HCT116 (cell line): ENCODE results near the gene MUC4. TPM values are rescaled to one million over a fixed set of nuclear protein-coding genes. Genes with fewer than 3 reads are reported as not detected.

Experiments used
- ATAC-seq: fragments of 200-7000 bp; cut with Tn5 transposase; 2 replicates; pipeline ENCODE4 v1.9.1; 2020; ENCODE audit warnings: mild to moderate bottlenecking, moderate library complexity
- BruUV-seq: library from RNA; stranded (reverse); fragments of 400-500 nt; replicated peaks from 2 replicates; lab custom pipeline; 2021; lab: Mats Ljungman, UMichigan
- CTCF ChIA-PET: fragments of 300-600 bp; sonication (Branson Sonifier 250); formaldehyde crosslinking; loops from one replicate; lab custom pipeline; 2021; ENCODE audit warnings: antibody characterized with exemption; lab: Charles Lee
- POLR2A ChIA-PET: fragments of 300-600, 350-600 bp; sonication (Branson Sonifier 250); formaldehyde crosslinking; loops from one replicate; lab custom pipeline; 2021; ENCODE audit warnings: antibody characterized with exemption; lab: Charles Lee
- RAD21 ChIA-PET, 2 experiments: fragments of 300-600 bp; sonication (Branson Sonifier 250); formaldehyde crosslinking; loops; one replicate each; lab custom pipeline; 2023; ENCODE audit warnings: low total read pairs in 2 of 2; ENCODE audit not compliant: uncharacterized antibody in 2 of 2, unreplicated experiment in 2 of 2, low non-redundant PET in 1 of 2; lab: Charles Lee
- DNase-seq: peaks from one replicate; pipeline ENCODE4 v3.0.0-alpha.2; 2010; ENCODE audit warnings: low read depth, low spot score
- H2AFZ ChIP-seq: fragments of 200-600 bp; shearing (Covaris generic), sonication (generic); 2 replicates; pipeline ENCODE4 v1.6.1; 2017; ENCODE audit warnings: low read depth, mixed run types, mixed read lengths, antibody characterized with exemption, low read length; ENCODE audit not compliant: poor library complexity, severe bottlenecking
- H3K27ac ChIP-seq: 2 replicates; pipeline ENCODE4 v1.5.1; 2012; ENCODE audit warnings: low read depth, low read length
- H3K27me3 ChIP-seq: fragments of 200-600 bp; sonication (generic); 2 replicates; pipeline ENCODE4 v1.6.1; 2016; ENCODE audit warnings: mixed run types, low read length, mixed read lengths; ENCODE audit not compliant: insufficient read depth
- H3K36me3 ChIP-seq, 2 experiments: fragments of 200-500 bp in 1 of 2; fragments of 200-600 bp in 1 of 2; sonication (Bioruptor generic) in 1 of 2; sonication (generic) in 1 of 2; 2 replicates each; pipeline versions ENCODE4 v1.5.1 to v1.6.1; 2014 to 2016; ENCODE audit warnings: low read length in 2 of 2, inconsistent platforms in 1 of 2, mixed read lengths in 1 of 2, mixed run types in 1 of 2; ENCODE audit not compliant: insufficient read depth in 2 of 2, control insufficient read depth in 1 of 2
- H3K4me1 ChIP-seq, 2 experiments: fragments of 200-600 bp in 1 of 2; sonication (generic) in 1 of 2; 2 replicates each; pipeline versions ENCODE4 v1.5.1 to v1.6.1; 2012 to 2017; ENCODE audit warnings: low read length in 2 of 2, inconsistent platforms in 1 of 2, mild to moderate bottlenecking in 1 of 2, mixed read lengths in 1 of 2, mixed run types in 1 of 2, moderate library complexity in 1 of 2; ENCODE audit not compliant: insufficient read depth in 2 of 2, control insufficient read depth in 1 of 2
- H3K4me2 ChIP-seq: fragments of 200-600 bp; sonication (generic); 2 replicates; pipeline ENCODE4 v1.6.1; 2017; ENCODE audit warnings: mixed run types, low read length, mixed read lengths
- H3K4me3 ChIP-seq, 2 experiments: fragments of 200-600 bp in 1 of 2; sonication (generic) in 1 of 2; replicated peaks in 1 of 2; 2 replicates each; pipeline ENCODE4 v1.5.1; 2011 to 2016; ENCODE audit warnings: low read length in 2 of 2, control low read depth in 1 of 2, low read depth in 1 of 2, mild to moderate bottlenecking in 1 of 2, mixed read lengths in 1 of 2, mixed run types in 1 of 2
- H3K79me2 ChIP-seq: fragments of 200-600 bp; sonication (generic); 2 replicates; pipeline ENCODE4 v1.6.1; 2017; ENCODE audit warnings: mild to moderate bottlenecking, mixed run types, low read length, moderate library complexity, mixed read lengths; ENCODE audit not compliant: insufficient read depth
- H3K9ac ChIP-seq: fragments of 200-600 bp; sonication (generic); 2 replicates; pipeline ENCODE4 v1.6.1; 2016; ENCODE audit warnings: low read length, mixed read lengths
- H3K9me2 ChIP-seq: fragments of 200-600 bp; sonication (generic), shearing (Covaris generic); 2 replicates; pipeline ENCODE4 v1.6.1; 2017; ENCODE audit warnings: mixed run types, mild to moderate bottlenecking, moderate library complexity; ENCODE audit not compliant: insufficient read depth
- H3K9me3 ChIP-seq, 2 experiments: fragments of 200-500 bp in 1 of 2; fragments of 200-600 bp in 1 of 2; sonication (Bioruptor generic) in 1 of 2; sonication (generic) in 1 of 2; 2 replicates each; pipeline ENCODE4 v1.6.1; 2014 to 2017; ENCODE audit warnings: low read length in 2 of 2, mixed read lengths in 2 of 2, inconsistent platforms in 1 of 2, low read depth in 1 of 2, mild to moderate bottlenecking in 1 of 2, mixed run types in 1 of 2, moderate library complexity in 1 of 2; ENCODE audit not compliant: control insufficient read depth in 1 of 2, insufficient read depth in 1 of 2
- H4K20me1 ChIP-seq: fragments of 200-600 bp; sonication (generic), shearing (Covaris generic); 2 replicates; pipeline ENCODE4 v1.6.1; 2017; ENCODE audit warnings: mixed run types, mild to moderate bottlenecking, moderate library complexity; ENCODE audit not compliant: insufficient read depth
- CBX3 ChIP-seq: IDR thresholded peaks from 2 replicates; pipeline ENCODE4 v1.6.1; 2012; ENCODE audit warnings: low read depth
- CTCF ChIP-seq, 3 experiments: fragments of 200-600 bp in 1 of 3; sonication (generic) in 1 of 3; IDR thresholded peaks in 2 of 3; conservative IDR thresholded peaks in 1 of 3; 2 replicates each; pipeline ENCODE4 v1.5.1; 2012 to 2017; ENCODE audit warnings: low read depth in 2 of 3, low read length in 2 of 3, antibody characterized with exemption in 1 of 3, borderline replicate concordance in 1 of 3, control low read depth in 1 of 3, mild to moderate bottlenecking in 1 of 3, mixed read lengths in 1 of 3, mixed run types in 1 of 3, moderate library complexity in 1 of 3; ENCODE audit not compliant: insufficient read depth in 1 of 3
- EZH2phosphoT487 ChIP-seq: fragments of 200-600 bp; IDR thresholded peaks from 2 replicates; pipeline ENCODE4 v1.6.1; 2018; ENCODE audit warnings: antibody characterized with exemption, borderline replicate concordance
- FOSL1 ChIP-seq: IDR thresholded peaks from 2 replicates; pipeline ENCODE4 v1.6.1; 2012; ENCODE audit warnings: low read depth
- MAX ChIP-seq: IDR thresholded peaks from 2 replicates; pipeline ENCODE4 v1.6.1; 2012
- RAD21 ChIP-seq: IDR thresholded peaks from 2 replicates; pipeline ENCODE4 v1.6.1; 2012; ENCODE audit warnings: low read depth, mild to moderate bottlenecking
- SRF ChIP-seq: IDR thresholded peaks from 2 replicates; pipeline ENCODE4 v1.6.1; 2012; ENCODE audit warnings: low read depth
- ZBTB33 ChIP-seq: IDR thresholded peaks from 2 replicates; pipeline ENCODE4 v1.6.1; 2011; ENCODE audit warnings: mild to moderate bottlenecking, low read length, moderate library complexity; ENCODE audit not compliant: insufficient replicate concordance; ENCODE audit errors: extremely low read depth
- intact Hi-C: fragments of 100-400 bp; cut with micrococcal nuclease; formaldehyde crosslinking; loops from 2 replicates; pipeline ENCODE4 v1.10.0; 2022
- total RNA-seq: library from RNA; stranded (reverse); gene quantifications from one replicate; pipeline ENCODE4 v1.2.1, GENCODE V29; 2021; ENCODE audit not compliant: unreplicated experiment
- TF ChIP-seq, protein P1 (sequence below): IDR thresholded peaks from 2 replicates; pipeline ENCODE4 v1.6.1; 2012
- TF ChIP-seq, protein P2 (sequence below): IDR thresholded peaks from 2 replicates; pipeline ENCODE4 v1.6.1; 2012; ENCODE audit warnings: low read depth

MUC4 gene
- total RNA-seq, 1 experiment from 2014 or later, result 0.64 TPM

DNA sequence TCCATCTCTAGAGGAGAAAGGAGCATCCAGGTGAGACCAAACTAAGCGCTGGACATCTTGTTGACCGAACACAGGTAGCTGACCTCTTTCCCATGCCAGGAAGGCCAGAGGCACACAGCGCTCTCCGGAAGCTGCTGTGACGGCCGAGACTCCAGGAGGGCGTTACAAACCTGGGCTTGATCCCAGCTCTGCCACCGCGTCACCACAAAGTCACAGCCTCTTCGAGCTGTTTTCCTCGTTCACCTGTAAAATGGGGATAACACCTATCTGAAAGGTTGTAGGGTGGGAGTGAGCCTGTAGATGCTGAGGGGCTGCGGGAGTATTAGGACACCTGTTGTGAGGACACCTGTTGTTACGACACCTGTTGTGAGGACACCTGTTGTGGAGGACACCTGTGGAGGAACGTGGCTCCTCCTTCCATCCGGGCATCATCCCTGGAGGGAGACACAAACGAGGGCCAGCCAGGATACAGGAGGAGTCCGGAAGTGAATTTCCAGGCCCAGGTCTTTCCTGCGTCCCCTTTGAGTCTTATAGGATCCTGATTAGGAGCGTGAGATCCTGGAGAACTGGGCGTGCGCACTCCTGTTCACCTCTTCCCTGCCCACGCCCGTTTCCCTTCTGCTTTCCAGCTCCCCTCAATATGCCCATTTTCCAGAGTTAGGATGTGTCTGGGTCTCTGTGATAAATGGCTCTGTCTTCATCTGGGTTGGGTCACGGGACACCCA is 2.3 kb upstream of the MUC4 start:
- no peak for ATAC-seq
- H3K27ac ChIP-seq, result no peak overlapping the region
- intact Hi-C loops, result no loop called here
- no peaks in the 10 kb centered on the region for H3K9me3 ChIP-seq
- no peak for TF ChIP-seq MAX
- BruUV-seq, result no TSS peak
- no peaks in the 10 kb centered on the region for H3K79me2 ChIP-seq
- H3K9me2 ChIP-seq, result no peaks in the 10 kb centered on the region
- no peak overlapping the region for H3K4me2 ChIP-seq
- no peaks in the 10 kb centered on the region for H3K36me3 ChIP-seq
- peaks cover 7 to 21% of the 10 kb centered on the region in 2 experiments for H3K4me1 ChIP-seq
- no peaks in the 10 kb centered on the region for H4K20me1 ChIP-seq
- POLR2A ChIA-PET, result no interaction called here
- H3K9ac ChIP-seq, result no peak overlapping the region
- no peak overlapping the region for H3K4me3 ChIP-seq
- no peak overlapping the region for H2AFZ ChIP-seq
- DNase-seq, result no peak
- CTCF ChIA-PET, result no interaction called here
- H3K27me3 ChIP-seq, result no peaks in the 10 kb centered on the region
- RAD21 ChIA-PET, result no interaction called here

- Histone ChIP-seq H3K9ac (no peak overlapping the region), H3K9me3 (no peaks in the 10 kb centered on the region), H3K27me3 (no peaks in the 10 kb centered on the region), H3K9me2 (no peaks in the 10 kb centered on the region), H4K20me1 (no peaks in the 10 kb centered on the region), H3K4me3 (no peak overlapping the region), H2AFZ (no peak overlapping the region), H3K27ac (no peak overlapping the region), H3K36me3 (no peaks in the 10 kb centered on the region), H3K79me2 (no peaks in the 10 kb centered on the region), H3K4me1 (peaks cover 7 to 19% of the 10 kb centered on the region in 2 experiments), H3K4me2 (no peak overlapping the region)
- no TSS peak for BruUV-seq
- CTCF ChIA-PET, result no interaction called here
- DNase-seq (no peak), ATAC-seq (no peak)
- POLR2A ChIA-PET, result no interaction called here
- intact Hi-C loops, result no loop called here
- RAD21 ChIA-PET, result no interaction called here
- no peak for TF ChIP-seq EZH2phosphoT487
- TF ChIP-seq MAX, result no peak
- TF ChIP-seq CTCF (IDR thresholded peaks at IDR 0.05 in 2 of 3, conservative IDR thresholded peaks at IDR 0.05 in 1 of 3; ENCODE audit: borderline replicate concordance in 1 of 3, insufficient read depth in 1 of 3, low read depth in 2 of 3, low read length in 2 of 3), result no peak
- TF ChIP-seq FOSL1, result no peak
- TF ChIP-seq RAD21, result no peak
- TF ChIP-seq, protein P1, sequence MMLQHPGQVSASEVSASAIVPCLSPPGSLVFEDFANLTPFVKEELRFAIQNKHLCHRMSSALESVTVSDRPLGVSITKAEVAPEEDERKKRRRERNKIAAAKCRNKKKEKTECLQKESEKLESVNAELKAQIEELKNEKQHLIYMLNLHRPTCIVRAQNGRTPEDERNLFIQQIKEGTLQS, result no peak
- TF ChIP-seq SRF, result no peak
- TF ChIP-seq, protein P2, sequence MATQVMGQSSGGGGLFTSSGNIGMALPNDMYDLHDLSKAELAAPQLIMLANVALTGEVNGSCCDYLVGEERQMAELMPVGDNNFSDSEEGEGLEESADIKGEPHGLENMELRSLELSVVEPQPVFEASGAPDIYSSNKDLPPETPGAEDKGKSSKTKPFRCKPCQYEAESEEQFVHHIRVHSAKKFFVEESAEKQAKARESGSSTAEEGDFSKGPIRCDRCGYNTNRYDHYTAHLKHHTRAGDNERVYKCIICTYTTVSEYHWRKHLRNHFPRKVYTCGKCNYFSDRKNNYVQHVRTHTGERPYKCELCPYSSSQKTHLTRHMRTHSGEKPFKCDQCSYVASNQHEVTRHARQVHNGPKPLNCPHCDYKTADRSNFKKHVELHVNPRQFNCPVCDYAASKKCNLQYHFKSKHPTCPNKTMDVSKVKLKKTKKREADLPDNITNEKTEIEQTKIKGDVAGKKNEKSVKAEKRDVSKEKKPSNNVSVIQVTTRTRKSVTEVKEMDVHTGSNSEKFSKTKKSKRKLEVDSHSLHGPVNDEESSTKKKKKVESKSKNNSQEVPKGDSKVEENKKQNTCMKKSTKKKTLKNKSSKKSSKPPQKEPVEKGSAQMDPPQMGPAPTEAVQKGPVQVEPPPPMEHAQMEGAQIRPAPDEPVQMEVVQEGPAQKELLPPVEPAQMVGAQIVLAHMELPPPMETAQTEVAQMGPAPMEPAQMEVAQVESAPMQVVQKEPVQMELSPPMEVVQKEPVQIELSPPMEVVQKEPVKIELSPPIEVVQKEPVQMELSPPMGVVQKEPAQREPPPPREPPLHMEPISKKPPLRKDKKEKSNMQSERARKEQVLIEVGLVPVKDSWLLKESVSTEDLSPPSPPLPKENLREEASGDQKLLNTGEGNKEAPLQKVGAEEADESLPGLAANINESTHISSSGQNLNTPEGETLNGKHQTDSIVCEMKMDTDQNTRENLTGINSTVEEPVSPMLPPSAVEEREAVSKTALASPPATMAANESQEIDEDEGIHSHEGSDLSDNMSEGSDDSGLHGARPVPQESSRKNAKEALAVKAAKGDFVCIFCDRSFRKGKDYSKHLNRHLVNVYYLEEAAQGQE, result no peak
- TF ChIP-seq CBX3, result no peak
- no peak for TF ChIP-seq ZBTB33
These were observed 637 bp upstream of the MUC4 start for GRCh38 chr3:195812366-195812765.
